Urinary bladder (tissue), 4 donors: ENCODE data around the gene STUM. TPM values are rescaled to one million over a fixed set of nuclear protein-coding genes. Genes with fewer than 3 reads are reported as not detected.

Experiments
- DNase-seq: peaks from one replicate; pipeline ENCODE4 v3.0.0-alpha.2; 2015; ENCODE audit errors: extremely low spot score
- H3K27ac ChIP-seq: one replicate; pipeline ENCODE4 v1.5.1; 2013; ENCODE audit warnings: low read depth, mild to moderate bottlenecking, moderate library complexity
- H3K36me3 ChIP-seq: one replicate; pipeline ENCODE4 v1.6.1; 2013; ENCODE audit warnings: mild to moderate bottlenecking, moderate library complexity; ENCODE audit not compliant: insufficient read depth
- H3K4me1 ChIP-seq: one replicate; pipeline ENCODE4 v1.6.1; 2013; ENCODE audit warnings: mild to moderate bottlenecking, moderate library complexity; ENCODE audit not compliant: insufficient read depth
- H3K4me3 ChIP-seq: one replicate; pipeline ENCODE4 v1.5.1; 2013; ENCODE audit warnings: low read depth, low read length
- WGBS: extraction: QIAGEN DNeasy Blood & Tissue Kit; methylation state at CpG from one replicate; pipeline ENCODE4 v1.1.7; 2013; 5-methylcytosine and 5-hydroxymethylcytosine counted together
- polyA plus RNA-seq: library from polyadenylated mRNA; stranded (reverse); fragments of 200-250 nt; gene quantifications from one replicate; pipeline ENCODE4 v1.2.3, GENCODE V29; 2013
- total RNA-seq: library from RNA; depleted of rRNA; stranded (reverse); fragments of >200 nt; gene quantifications from one replicate; pipeline ENCODE4 v1.2.3, GENCODE V29; 2014
- donor health status: healthy with polysubstance abuse.
- donor health status: healthy.

STUM gene
- total and polyA plus RNA-seq, 2 donors = 2.5 to 18.8 TPM

- Histone ChIP-seq H3K4me3 (no peak overlapping the region), H3K27ac (no peak overlapping the region), H3K36me3 (no peaks in the 10 kb centered on the region), H3K4me1 (no peaks in the 10 kb centered on the region)
- WGBS = 72% methylated on average over 10 of the region's 10 CpGs
- DNase-seq = no peak
Observed at GRCh38 chr1:226542623-226543103, 5.9 kb upstream of the STUM start.

DNA sequence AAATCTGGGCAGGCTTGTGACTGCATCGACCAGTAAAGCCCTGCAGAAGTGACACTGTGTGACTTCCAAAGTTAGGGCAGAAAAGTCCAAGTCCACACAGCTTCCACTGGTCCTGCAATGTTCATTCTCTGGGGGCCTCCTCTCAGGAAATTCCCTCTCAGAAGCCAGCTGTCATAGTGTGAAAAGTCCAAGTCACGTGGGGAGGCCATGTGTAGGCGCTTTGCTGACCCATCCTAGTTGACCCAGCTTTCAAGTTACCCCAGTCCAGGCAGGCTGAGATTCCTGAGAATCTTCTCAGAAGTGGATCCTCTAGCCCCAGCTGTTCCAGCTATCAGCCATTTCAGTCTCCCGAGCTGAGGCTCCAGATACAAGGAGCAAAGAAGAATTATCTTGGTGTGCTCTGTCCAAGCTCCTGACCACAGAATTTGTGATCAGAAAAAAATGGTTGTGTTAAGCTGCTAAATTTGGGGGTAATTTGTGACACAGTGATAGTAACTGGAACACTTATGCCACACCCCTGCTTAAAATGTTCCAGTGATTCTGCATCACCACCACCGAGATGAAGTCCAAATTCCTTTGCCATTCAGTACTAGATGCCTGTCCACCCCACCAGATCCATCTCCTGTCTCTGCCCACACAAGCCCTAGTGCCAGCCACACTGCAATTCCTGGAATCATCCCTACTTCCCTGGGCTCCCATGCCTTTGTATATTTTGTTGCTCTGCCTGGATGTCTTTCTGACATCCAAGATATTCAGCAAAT, 2.5 kb upstream of the STUM start:
- H3K4me1 ChIP-seq = peaks cover 6% of the 10 kb centered on the region
- H3K27ac ChIP-seq = no peak overlapping the region
- no peak for DNase-seq
- 71% methylated on average over 5 of the region's 5 CpGs for WGBS
- H3K4me3 ChIP-seq = no peak overlapping the region
- no peaks in the 10 kb centered on the region for H3K36me3 ChIP-seq

DNA sequence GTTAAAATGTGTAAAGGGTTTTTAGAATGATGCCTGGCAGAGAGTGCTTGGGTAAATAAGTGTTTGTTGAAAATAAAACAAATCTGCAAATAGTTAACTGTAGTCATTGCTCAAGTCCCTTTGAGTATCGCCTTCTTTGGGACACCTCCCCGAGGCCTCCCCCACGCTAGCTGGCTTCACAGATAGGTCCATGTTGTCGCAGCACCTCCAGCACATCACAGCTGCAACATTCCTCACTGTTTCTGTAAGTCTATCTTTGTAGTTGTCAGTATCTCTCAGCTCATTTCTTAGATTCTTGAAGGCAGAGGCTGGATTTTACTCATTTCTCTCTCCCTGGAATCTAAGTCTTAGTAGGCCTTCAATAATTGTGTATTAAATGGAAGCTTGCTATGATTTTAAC, 1.6 kb upstream of the STUM start:
- Histone ChIP-seq H3K4me3 (no peak overlapping the region), H3K4me1 (peaks cover 6% of the 10 kb centered on the region), H3K27ac (no peak overlapping the region), H3K36me3 (no peaks in the 10 kb centered on the region)
- 93% methylated on average over 4 of the region's 4 CpGs for WGBS
- DNase-seq = no peak

- Histone ChIP-seq H3K4me3 (no peak overlapping the region), H3K27ac (no peak overlapping the region), H3K36me3 (no peaks in the 10 kb centered on the region), H3K4me1 (peaks cover 6% of the 10 kb centered on the region)
- 4% methylated on average over 16 of the region's 16 CpGs for WGBS
- peak; percentile 82 for DNase-seq
Observed at GRCh38 chr1:226547754-226548191, 791 bp upstream of the STUM start.

DNA sequence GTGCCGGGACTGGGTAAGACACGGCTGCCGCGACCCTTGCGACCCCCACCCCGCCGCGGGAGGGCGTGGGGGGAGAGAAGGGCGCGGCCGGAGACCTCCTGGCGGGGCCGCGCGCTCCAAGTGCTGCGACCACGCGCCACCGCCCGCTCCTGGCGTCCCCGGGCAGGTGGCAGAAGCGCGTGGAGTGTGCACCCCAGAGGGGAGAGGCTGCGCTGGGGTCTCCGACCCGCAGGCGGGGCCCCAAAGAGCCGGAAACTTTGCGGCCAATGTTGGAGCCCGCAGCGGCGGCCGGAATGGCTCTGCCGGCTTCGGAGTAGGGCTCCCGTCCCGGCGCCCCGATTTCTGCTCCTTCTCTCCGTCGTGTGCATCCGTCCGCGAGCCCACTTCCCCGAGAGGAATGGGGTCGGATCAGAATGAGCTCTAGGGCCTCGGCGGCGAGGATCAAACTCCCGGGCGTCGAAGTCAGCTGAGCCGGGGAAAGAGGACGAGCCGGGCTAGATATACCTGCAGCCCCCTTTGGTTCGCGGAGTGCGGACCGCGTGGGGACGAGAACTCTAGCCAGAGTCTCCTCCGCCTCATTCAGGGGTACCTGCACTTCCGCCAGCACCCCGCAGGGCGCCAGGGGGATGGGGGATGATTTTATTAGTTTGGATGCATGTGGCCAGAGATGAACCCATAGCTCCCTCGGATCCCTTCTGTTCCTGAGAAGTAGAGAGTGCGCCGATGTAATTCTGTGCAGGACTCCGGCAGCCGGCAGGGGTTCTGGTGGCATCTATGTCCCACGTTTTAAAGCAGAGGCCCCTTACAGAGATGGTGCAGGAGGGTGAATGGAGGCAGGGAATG, 751 bp downstream of the STUM start:
- H3K27ac ChIP-seq = no peak overlapping the region
- WGBS = under 1% methylated on average over 73 of the region's 73 CpGs

GRCh38 chr1:226549937-226550671, 1.5 kb downstream of the STUM start:
- H3K27ac ChIP-seq = no peak overlapping the region
- peaks cover 6% of the 10 kb centered on the region for H3K4me1 ChIP-seq
- H3K4me3 ChIP-seq = no peak overlapping the region
- no peaks in the 10 kb centered on the region for H3K36me3 ChIP-seq
- 9% methylated on average over 21 of the region's 21 CpGs for WGBS
- no peak for DNase-seq

More for the DNA sequence above, 751 bp downstream of the STUM start:
- no peaks in the 10 kb centered on the region for H3K36me3 ChIP-seq
- H3K4me3 ChIP-seq = peak overlapping the region; percentile 53
- peaks cover 6% of the 10 kb centered on the region for H3K4me1 ChIP-seq
- DNase-seq = no peak

- no peak overlapping the region for H3K4me3 ChIP-seq
- peaks cover 6% of the 10 kb centered on the region for H3K4me1 ChIP-seq
- no peak overlapping the region for H3K27ac ChIP-seq
- H3K36me3 ChIP-seq = no peaks in the 10 kb centered on the region
- DNase-seq = no peak
- WGBS = 82% methylated on average over 5 of the region's 5 CpGs
Observed at GRCh38 chr1:226550672-226551041, 2.1 kb downstream of the STUM start.

DNA sequence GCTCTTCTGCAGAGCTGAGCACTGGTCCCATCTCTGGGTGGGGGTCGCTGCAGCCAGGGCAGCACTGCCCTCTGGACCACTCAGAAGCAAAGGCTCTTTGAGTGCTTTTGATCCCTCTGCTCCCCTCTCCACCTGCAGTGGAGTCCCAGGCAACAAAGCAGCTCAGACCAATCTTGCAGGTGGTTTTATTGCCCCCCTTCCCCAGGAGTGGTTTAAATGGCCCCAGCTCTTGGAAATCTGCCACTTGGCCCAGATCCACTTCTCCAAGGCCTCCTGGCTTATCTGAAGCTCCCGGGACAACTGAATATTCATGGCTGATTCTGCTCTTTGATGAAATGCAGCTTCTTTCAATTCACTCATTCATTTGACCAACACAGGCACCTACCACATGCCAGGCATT, 2.7 kb downstream of the STUM start:
- no peaks in the 10 kb centered on the region for H3K36me3 ChIP-seq
- H3K4me3 ChIP-seq = no peak overlapping the region
- no peak for DNase-seq
- H3K27ac ChIP-seq = no peak overlapping the region
- 51% methylated on average over 2 of the region's 2 CpGs for WGBS
- H3K4me1 ChIP-seq = peaks cover 6% of the 10 kb centered on the region

GRCh38 chr1:226552061-226552460, 3.5 kb downstream of the STUM start:
- WGBS = 78% methylated on average over 4 of the region's 4 CpGs
- H3K4me1 ChIP-seq = peaks cover 6% of the 10 kb centered on the region

GRCh38 chr1:226553266-226553923, 4.8 kb downstream of the STUM start:
- no peak for DNase-seq
- WGBS = 93% methylated on average over 2 of the region's 2 CpGs
- Histone ChIP-seq H3K36me3 (no peaks in the 10 kb centered on the region), H3K27ac (no peak overlapping the region), H3K4me1 (peaks cover 6% of the 10 kb centered on the region), H3K4me3 (no peak overlapping the region)

More at GRCh38 chr1:226552061-226552460, 3.5 kb downstream of the STUM start:
- H3K4me3 ChIP-seq = no peak overlapping the region
- no peaks in the 10 kb centered on the region for H3K36me3 ChIP-seq
- no peak overlapping the region for H3K27ac ChIP-seq
- DNase-seq = no peak

DNA sequence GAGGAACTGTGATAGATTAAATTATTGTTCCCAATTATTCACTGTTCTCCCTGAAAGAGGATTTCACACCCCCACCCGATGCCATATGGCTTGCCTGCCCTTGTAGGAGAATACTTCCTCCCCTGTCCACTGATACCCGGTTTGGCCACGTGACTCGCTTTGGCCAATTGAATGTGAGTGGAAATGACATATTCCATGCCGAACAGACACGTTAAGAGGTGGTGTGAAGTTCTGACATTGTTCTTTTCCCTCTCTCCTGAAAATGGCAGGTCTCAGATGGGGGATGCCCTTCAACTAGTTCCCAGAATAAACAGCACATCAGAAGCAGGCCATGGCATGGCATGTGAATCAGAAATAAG, 5.3 kb downstream of the STUM start:
- WGBS = 88% methylated on average over 6 of the region's 6 CpGs
- Histone ChIP-seq H3K27ac (no peak overlapping the region), H3K4me3 (no peak overlapping the region), H3K4me1 (peaks cover 5% of the 10 kb centered on the region), H3K36me3 (no peaks in the 10 kb centered on the region)
- DNase-seq = no peak

GRCh38 chr1:226555092-226555491, 6.5 kb downstream of the STUM start:
- H3K4me1 ChIP-seq = no peaks in the 10 kb centered on the region
- DNase-seq = no peak
- WGBS = 90% methylated on average over 4 of the region's 4 CpGs

DNA sequence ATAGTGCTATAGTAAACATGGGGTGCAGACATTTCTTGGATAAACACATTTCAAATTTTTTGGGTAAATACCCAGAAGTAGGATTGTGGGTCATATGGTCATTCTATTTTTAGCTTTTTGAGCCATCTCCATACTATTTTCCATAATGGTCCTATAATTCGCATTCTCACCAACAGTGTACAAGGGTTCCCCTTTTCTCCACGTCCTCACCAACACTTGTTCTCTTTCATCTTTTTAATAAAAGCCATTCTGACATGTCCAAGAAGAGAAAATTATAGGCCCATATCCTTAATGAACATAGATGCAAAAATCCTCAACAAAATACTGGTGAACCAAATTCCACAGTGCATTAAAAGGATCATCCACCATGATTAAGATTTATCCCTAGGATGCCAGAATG, 8.9 kb downstream of the STUM start:
- Histone ChIP-seq H3K4me1 (no peaks in the 10 kb centered on the region), H3K27ac (no peak overlapping the region), H3K36me3 (no peaks in the 10 kb centered on the region), H3K4me3 (no peak overlapping the region)
- 85% methylated on average over 2 of the region's 2 CpGs for WGBS
- DNase-seq = no peak

More at GRCh38 chr1:226555092-226555491, 6.5 kb downstream of the STUM start:
- no peaks in the 10 kb centered on the region for H3K36me3 ChIP-seq
- no peak overlapping the region for H3K27ac ChIP-seq
- H3K4me3 ChIP-seq = no peak overlapping the region
